Suprapubic skin (tissue), 4 donors: ENCODE measurements around the gene ABHD17B.

Experiments used
- CTCF ChIP-seq, 2 donors: fragments of 200-600 bp in 1 of 2; fragments of 450-650 bp in 1 of 2; sonication (generic) in 1 of 2; IDR thresholded peaks; one replicate each; pipeline ENCODE4 v1.5.1; 2016 to 2019; ENCODE audit warnings: antibody characterized with exemption in 2 of 2, mild to moderate bottlenecking in 1 of 2, moderate library complexity in 1 of 2
- EP300 ChIP-seq: sonication (generic); formaldehyde crosslinking; IDR thresholded peaks from one replicate; pipeline ENCODE4 v1.6.1; 2017; ENCODE audit warnings: antibody characterized with exemption
- POLR2A ChIP-seq, 2 donors: fragments of 450-650 bp; IDR thresholded peaks; one replicate each; pipeline ENCODE4 v1.6.1; 2017; ENCODE audit warnings: antibody characterized with exemption in 2 of 2, mild to moderate bottlenecking in 2 of 2, moderate library complexity in 2 of 2
- POLR2AphosphoS5 ChIP-seq, 3 donors: sonication (generic); formaldehyde crosslinking; IDR thresholded peaks; one replicate each; pipeline ENCODE4 v1.6.1; 2017; ENCODE audit warnings: antibody characterized with exemption in 3 of 3

- TF ChIP-seq CTCF (IDR thresholded peaks at IDR 0.05) (no peak), POLR2AphosphoS5 (IDR thresholded peaks at IDR 0.05) (no peak), EP300 (no peak), POLR2A (IDR thresholded peaks at IDR 0.05) (no peak)
These were observed 80.1 kb downstream of the ABHD17B start for GRCh38 chr9:71830929-71831328.
